ENCODE data around the gene OR56A4. TPM values are rescaled to one million over a fixed set of nuclear protein-coding genes. Genes with fewer than 3 reads are reported as not detected.

Gene OR56A4, protein sequence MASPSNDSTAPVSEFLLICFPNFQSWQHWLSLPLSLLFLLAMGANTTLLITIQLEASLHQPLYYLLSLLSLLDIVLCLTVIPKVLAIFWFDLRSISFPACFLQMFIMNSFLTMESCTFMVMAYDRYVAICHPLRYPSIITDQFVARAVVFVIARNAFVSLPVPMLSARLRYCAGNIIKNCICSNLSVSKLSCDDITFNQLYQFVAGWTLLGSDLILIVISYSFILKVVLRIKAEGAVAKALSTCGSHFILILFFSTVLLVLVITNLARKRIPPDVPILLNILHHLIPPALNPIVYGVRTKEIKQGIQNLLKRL
- total RNA-seq = not detected
- long read RNA-seq = 0 reads

DNA sequence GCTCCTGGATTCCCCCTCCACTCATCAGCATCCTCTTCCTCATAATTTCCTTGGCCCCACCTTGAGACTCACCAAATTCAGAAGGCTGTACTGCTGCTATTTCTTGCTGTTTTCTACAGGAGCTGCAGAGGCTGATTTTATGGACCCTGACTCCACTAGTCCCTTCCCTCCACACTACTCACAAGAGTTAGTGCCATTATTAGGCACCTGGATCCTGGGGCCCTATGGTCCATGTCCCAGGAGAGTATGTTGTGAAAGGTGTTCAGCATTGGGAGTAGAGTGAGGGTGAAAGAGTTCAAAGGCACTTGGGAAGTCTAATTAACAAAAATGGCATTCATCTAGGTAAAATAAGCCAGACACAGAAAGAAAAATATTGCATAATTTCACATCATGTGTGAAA lies at the start of gene OR56A4:
TSS of gene OR56A4 (minus strand) at position 101 of the 400 bp plus-strand sequence. CDS start 3,954 bp downstream, outside the sequence.
- H3K27me3 ChIP-seq (ENCODE audit: low read depth) = no peaks in the 10 kb centered on the region
- no peak within 1 kb of the TSS for H3K4me3 ChIP-seq
- H3K36me3 ChIP-seq = no peaks in the 10 kb centered on the region
- TF ChIP-seq, protein P1, sequence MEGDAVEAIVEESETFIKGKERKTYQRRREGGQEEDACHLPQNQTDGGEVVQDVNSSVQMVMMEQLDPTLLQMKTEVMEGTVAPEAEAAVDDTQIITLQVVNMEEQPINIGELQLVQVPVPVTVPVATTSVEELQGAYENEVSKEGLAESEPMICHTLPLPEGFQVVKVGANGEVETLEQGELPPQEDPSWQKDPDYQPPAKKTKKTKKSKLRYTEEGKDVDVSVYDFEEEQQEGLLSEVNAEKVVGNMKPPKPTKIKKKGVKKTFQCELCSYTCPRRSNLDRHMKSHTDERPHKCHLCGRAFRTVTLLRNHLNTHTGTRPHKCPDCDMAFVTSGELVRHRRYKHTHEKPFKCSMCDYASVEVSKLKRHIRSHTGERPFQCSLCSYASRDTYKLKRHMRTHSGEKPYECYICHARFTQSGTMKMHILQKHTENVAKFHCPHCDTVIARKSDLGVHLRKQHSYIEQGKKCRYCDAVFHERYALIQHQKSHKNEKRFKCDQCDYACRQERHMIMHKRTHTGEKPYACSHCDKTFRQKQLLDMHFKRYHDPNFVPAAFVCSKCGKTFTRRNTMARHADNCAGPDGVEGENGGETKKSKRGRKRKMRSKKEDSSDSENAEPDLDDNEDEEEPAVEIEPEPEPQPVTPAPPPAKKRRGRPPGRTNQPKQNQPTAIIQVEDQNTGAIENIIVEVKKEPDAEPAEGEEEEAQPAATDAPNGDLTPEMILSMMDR (IDR thresholded peaks at IDR 0.05; ENCODE audit: borderline replicate concordance) = no peak
- H3K27ac ChIP-seq (replicated peaks) = no peak within 1 kb of the TSS
- no peaks in the 10 kb centered on the region for H3K9me3 ChIP-seq (replicated peaks)
- intact Hi-C loops (cut with micrococcal nuclease) = no loop called here
- no peaks in the 10 kb centered on the region for H3K4me1 ChIP-seq
- no peak for DNase-seq

DNA sequence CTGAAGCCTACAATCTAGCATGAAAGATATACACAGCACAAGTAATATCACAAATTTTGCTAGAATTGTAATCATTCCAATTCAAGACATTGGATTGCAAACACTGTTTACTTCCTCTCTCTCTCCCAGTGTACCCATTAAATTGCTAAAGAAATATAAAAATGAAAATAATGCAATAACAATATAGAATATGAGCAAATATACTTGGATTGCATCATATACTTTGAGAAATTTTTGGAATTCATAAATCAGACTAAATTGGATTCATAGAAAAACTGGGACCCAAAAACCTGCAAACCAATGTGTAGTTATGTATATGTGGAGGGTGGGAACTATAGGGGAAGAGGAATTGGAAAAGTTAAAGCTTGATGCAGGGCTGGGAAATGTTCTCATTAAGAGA lies 48.8 kb upstream of the OR56A4 start:
- DNase-seq = no peak
- peaks cover 15% of the 10 kb centered on the region for H3K27me3 ChIP-seq (ENCODE audit: low read depth)
- H3K27ac ChIP-seq (replicated peaks) = no peak overlapping the region
- no peaks in the 10 kb centered on the region for H3K9me3 ChIP-seq (replicated peaks)
- no peaks in the 10 kb centered on the region for H3K36me3 ChIP-seq
- H3K4me3 ChIP-seq = no peak overlapping the region
- no peaks in the 10 kb centered on the region for H3K4me1 ChIP-seq
- intact Hi-C loops (cut with micrococcal nuclease) = no loop called here
- TF ChIP-seq, protein P1 (IDR thresholded peaks at IDR 0.05; ENCODE audit: borderline replicate concordance) = no peak

DNA sequence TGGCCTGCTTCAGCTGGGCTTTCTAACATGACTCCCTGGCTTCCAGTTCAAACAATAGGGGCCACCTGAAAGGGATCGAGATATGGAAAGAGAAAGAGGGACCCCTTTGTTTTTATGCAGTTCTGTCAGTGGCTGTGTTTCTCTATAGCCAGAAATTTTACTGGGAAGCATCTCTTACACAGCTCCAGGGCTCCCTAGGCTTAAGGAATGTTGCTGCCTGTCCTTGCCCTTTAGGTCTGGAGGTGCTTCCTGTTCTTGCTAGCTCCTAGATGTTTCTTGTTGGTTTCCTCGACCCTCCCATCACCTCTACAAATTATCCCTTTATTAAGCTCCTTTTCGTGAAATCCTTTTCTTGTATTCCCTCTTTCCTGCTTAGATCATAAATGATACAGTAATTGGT lies 45.6 kb upstream of the OR56A4 start:
- Histone ChIP-seq H3K36me3 (no peaks in the 10 kb centered on the region), H3K4me3 (no peak overlapping the region), H3K4me1 (no peaks in the 10 kb centered on the region), H3K27me3 (ENCODE audit: low read depth) (peaks cover 15% of the 10 kb centered on the region), H3K9me3 (replicated peaks) (no peaks in the 10 kb centered on the region), H3K27ac (replicated peaks) (no peak overlapping the region)
- no peak for DNase-seq
- TF ChIP-seq, protein P1 (IDR thresholded peaks at IDR 0.05; ENCODE audit: borderline replicate concordance) = no peak
- intact Hi-C loops (cut with micrococcal nuclease) = no loop called here

DNA sequence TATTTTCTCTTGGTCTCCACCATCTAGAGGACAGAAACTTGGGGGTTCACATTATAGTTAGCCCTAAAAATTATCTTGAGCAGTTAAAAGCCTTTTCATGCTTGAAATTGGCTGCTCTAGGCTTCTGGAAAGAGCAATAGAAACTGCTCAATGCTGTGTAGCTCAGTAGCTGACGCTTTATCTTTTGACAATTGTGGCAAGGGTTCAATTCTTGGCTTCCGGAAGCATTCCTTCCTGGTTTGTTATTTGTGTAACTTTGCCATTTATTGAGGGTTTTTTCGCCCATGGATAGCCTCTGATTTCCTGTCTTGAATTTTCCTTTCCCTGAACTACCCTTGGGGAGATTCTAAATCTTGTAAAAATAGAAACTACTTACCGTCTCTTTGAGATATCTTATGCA lies 34.1 kb upstream of the OR56A4 start:
- no peaks in the 10 kb centered on the region for H3K9me3 ChIP-seq (replicated peaks)
- H3K4me3 ChIP-seq = peak overlapping the region; percentile 15
- TF ChIP-seq, protein P1 (IDR thresholded peaks at IDR 0.05; ENCODE audit: borderline replicate concordance) = no peak
- peaks cover 12% of the 10 kb centered on the region for H3K4me1 ChIP-seq
- peak overlapping the region; percentile 9 for H3K27ac ChIP-seq (replicated peaks)
- H3K27me3 ChIP-seq (ENCODE audit: low read depth) = no peaks in the 10 kb centered on the region
- intact Hi-C loops (cut with micrococcal nuclease) = no loop called here
- DNase-seq = no peak
- no peaks in the 10 kb centered on the region for H3K36me3 ChIP-seq

DNA sequence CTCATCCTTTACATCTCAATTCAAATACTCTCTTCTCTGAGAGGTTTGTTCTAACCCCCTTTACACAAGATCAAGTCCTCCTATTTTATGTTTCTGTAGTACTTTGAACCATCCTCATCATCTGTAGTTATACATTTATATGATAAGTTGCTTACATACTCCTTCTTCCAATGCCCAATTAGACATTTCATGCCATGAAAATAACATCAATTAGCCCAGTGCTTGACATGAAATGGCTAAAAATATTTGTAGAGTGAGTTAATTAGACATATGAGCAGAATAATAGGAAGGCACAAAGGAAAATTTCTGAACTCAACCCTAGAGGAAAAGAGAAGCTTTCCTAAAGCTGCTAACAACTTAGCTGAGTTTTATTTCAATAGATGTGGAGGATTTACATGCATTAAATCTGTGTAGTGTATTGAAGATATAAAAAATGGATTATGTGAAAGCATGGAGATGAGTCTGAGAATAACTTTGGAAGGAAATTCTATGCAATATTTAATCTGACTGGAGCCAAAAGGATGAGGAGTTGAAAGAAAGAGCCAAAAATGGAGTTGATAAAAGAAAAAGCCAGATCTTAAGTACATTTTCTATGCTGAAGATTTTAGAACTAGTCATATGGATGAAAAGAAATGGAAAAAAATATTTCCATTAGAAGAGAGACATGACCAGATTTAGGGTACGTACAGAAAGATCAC lies 24.1 kb upstream of the OR56A4 start, which contains the start of gene OR56A1:
TSS of gene OR56A1 (minus strand) at position 51 of the 698 bp plus-strand sequence. CDS start 3,066 bp downstream, outside the sequence.
- intact Hi-C loops (cut with micrococcal nuclease) = no loop called here
- H3K4me1 ChIP-seq = no peaks in the 10 kb centered on the region
- no peaks in the 10 kb centered on the region for H3K36me3 ChIP-seq
- no peak for DNase-seq
- H3K4me3 ChIP-seq = no peak within 1 kb of the TSS
- TF ChIP-seq, protein P1 (IDR thresholded peaks at IDR 0.05; ENCODE audit: borderline replicate concordance) = no peak
- H3K9me3 ChIP-seq (replicated peaks) = no peaks in the 10 kb centered on the region
- peaks cover 10% of the 10 kb centered on the region for H3K27me3 ChIP-seq (ENCODE audit: low read depth)
- no peak within 1 kb of the TSS for H3K27ac ChIP-seq (replicated peaks)
